ENCODE data around the gene SAMD4A.

The SAMD4A gene

GRCh38 chr14:54533100-54533499 is 33.8 kb upstream of the SAMD4A start:
- POLR2A ChIA-PET: no interaction called here
- no peak for DNase-seq (ENCODE audit: low read depth, low spot score)
- TF ChIP-seq CTCF (IDR thresholded peaks at IDR 0.05; ENCODE audit: insufficient read depth, low read length, missing control alignments): no peak

GRCh38 chr14:54535126-54535525 is 31.8 kb upstream of the SAMD4A start:
- no peak for TF ChIP-seq CTCF (IDR thresholded peaks at IDR 0.05; ENCODE audit: insufficient read depth, low read length, missing control alignments)
- ChIA-PET CTCF (no interaction called here), POLR2A (no interaction called here)
- DNase-seq (ENCODE audit: low read depth, low spot score): no peak
- H3K4me3 ChIP-seq (ENCODE audit: low read depth, low read length): no peak overlapping the region

More at GRCh38 chr14:54533100-54533499, 33.8 kb upstream of the SAMD4A start:
- CTCF ChIA-PET: interaction anchor here (0.7 to 1.4 kb wide), 3 partner anchors 9 to 92 kb away, joined by 3 to 5 read pairs (median 4); partner anchors contain the start of gene CNIH1
- H3K4me3 ChIP-seq (ENCODE audit: low read depth, low read length): no peak overlapping the region

GRCh38 chr14:54535646-54536045 is 31.3 kb upstream of the SAMD4A start:
- POLR2A ChIA-PET: no interaction called here
- CTCF ChIA-PET: interaction anchor here (2.2 kb wide), 1 partner anchor 238 kb away, joined by 6 read pairs; no protein-coding TSS in a partner anchor

GRCh38 chr14:54537651-54538050 is 29.3 kb upstream of the SAMD4A start:
- CTCF ChIA-PET: interaction anchor here (1.3 to 2.2 kb wide), 2 partner anchors 8 to 236 kb away, joined by 4 to 6 read pairs; no protein-coding TSS in a partner anchor
- POLR2A ChIA-PET: no interaction called here
- no peak for TF ChIP-seq CTCF (IDR thresholded peaks at IDR 0.05; ENCODE audit: insufficient read depth, low read length, missing control alignments)
- no peak overlapping the region for H3K4me3 ChIP-seq (ENCODE audit: low read depth, low read length)
- DNase-seq (ENCODE audit: low read depth, low spot score): no peak

More at GRCh38 chr14:54535646-54536045, 31.3 kb upstream of the SAMD4A start:
- no peak for DNase-seq (ENCODE audit: low read depth, low spot score)
- no peak for TF ChIP-seq CTCF (IDR thresholded peaks at IDR 0.05; ENCODE audit: insufficient read depth, low read length, missing control alignments)
- H3K4me3 ChIP-seq (ENCODE audit: low read depth, low read length): no peak overlapping the region

- DNase-seq (ENCODE audit: low read depth, low spot score): no peak
- CTCF ChIA-PET: interaction anchor here (1.2 to 2.1 kb wide), 4 partner anchors 8 to 34 kb away, joined by 3 to 7 read pairs (median 4); partner anchors contain the start of gene CGRRF1
- no peak overlapping the region for H3K4me3 ChIP-seq (ENCODE audit: low read depth, low read length)
- POLR2A ChIA-PET: no interaction called here
- no peak for TF ChIP-seq CTCF (IDR thresholded peaks at IDR 0.05; ENCODE audit: insufficient read depth, low read length, missing control alignments)
Observed at GRCh38 chr14:54538055-54538454, 28.9 kb upstream of the SAMD4A start.

GRCh38 chr14:54547583-54547982 is 19.3 kb upstream of the SAMD4A start:
- TF ChIP-seq CTCF (IDR thresholded peaks at IDR 0.05; ENCODE audit: insufficient read depth, low read length, missing control alignments): no peak
- no peak for DNase-seq (ENCODE audit: low read depth, low spot score)
- POLR2A ChIA-PET: no interaction called here
- no peak overlapping the region for H3K4me3 ChIP-seq (ENCODE audit: low read depth, low read length)
- CTCF ChIA-PET: interaction anchor here (1.1 kb wide), 1 partner anchor 11 kb away, joined by 3 read pairs; no protein-coding TSS in a partner anchor

Data from AG04449 (cell line).